GM12873 (cell line): ENCODE measurements around the gene ATP1A1.
A peak's percentile ranks its signal among the peaks of the same experiment; 100 is the strongest.

ENCODE experiments used
- CTCF ChIP-seq: IDR thresholded peaks from 2 replicates; pipeline ENCODE4 v1.5.1; 2012; ENCODE audit warnings: low read depth, mild to moderate bottlenecking, moderate library complexity, low read length, control low read depth; ENCODE audit not compliant: insufficient read depth; ENCODE audit errors: missing control alignments

Gene ATP1A1

GRCh38 chr1:116356067-116356466, 17.0 kb upstream of the ATP1A1 start:
- no peak for TF ChIP-seq CTCF

GRCh38 chr1:116356673-116357072, 16.4 kb upstream of the ATP1A1 start:
- no peak for TF ChIP-seq CTCF

DNA sequence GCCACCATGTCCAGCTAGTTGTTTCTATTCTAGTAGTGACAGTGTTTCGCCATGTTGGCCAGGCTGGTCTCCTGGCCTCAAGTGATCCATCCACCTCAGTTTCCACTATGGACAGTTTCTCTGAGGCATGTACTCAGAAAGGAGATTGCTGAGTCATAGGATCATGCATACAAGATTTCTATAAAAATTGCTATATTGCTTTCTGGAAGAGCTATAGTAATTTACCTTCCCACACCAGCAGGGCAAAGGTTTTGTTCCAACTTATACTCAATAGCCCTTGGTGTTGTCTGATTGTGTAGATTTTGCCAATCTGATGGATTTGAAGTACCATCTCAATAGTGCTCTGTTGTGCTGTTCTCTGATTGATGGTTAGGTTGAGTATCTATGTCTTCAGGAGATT, 15.6 kb upstream of the ATP1A1 start:
- no peak for TF ChIP-seq CTCF

DNA sequence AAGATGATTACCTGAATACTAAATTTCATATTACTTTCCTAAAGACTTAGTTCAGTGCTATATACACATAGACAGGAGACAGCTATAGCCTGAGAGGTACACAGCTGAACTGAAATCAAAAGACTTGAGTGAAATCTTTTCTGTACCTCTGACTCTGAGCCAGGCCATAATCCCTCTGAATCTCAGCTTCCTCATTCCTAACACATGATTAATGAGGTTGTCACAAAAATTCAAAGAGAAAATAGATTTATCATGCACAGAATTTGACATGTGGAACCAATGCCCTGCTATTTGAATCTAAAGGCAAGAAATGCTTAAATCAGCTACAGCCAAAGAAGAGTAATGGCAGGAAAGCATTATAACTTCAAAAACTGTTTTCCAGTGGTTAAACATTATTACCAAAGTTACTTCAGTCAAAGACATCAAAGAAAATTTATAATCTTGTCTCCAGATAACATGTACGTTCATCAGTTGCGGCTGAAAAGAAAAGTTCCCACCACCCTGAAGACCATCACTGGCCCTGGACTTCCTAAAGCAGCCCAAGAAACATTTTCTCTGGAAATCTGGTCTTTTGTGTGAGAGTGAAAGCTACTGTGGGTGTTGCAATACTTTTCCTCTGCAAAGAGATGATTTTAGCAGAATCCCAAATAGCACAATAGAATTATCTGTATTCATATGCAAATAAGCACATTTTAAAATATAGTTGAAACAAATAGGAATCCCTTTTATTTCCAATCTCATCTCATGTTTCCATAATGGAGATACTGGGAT, 13.8 kb upstream of the ATP1A1 start:
- TF ChIP-seq CTCF: no peak

- TF ChIP-seq CTCF: no peak
Observed at GRCh38 chr1:116359871-116360270, 13.2 kb upstream of the ATP1A1 start.

- TF ChIP-seq CTCF: peak; percentile 28
Observed at GRCh38 chr1:116360429-116361173, 12.4 kb upstream of the ATP1A1 start.

GRCh38 chr1:116361648-116362047, 11.4 kb upstream of the ATP1A1 start:
- no peak for TF ChIP-seq CTCF
